Subcutaneous preadipocyte (primary cell): ENCODE measurements around the gene FAM20C. TPM values are rescaled to one million over a fixed set of nuclear protein-coding genes. Genes with fewer than 3 reads are reported as not detected.

Experiments
- total RNA-seq: library from RNA; depleted of rRNA; stranded (reverse); fragments of >200 nt; gene quantifications from 2 replicates; pipeline ENCODE4 v1.2.3, GENCODE V29; 2012

The FAM20C gene
- 58.4 and 71.4 TPM in 2 replicates for total RNA-seq

GRCh38 chr7:191981-192649, at the start of gene FAM20C:
FAM20C (plus strand) TSS chr7:192571; CDS start chr7:193200, 629 bp downstream.

GRCh38 chr7:289756-290553, 97.6 kb downstream of the FAM20C start, which contains the start of gene FOXL3:
FOXL3 (plus strand) TSS chr7:290170; CDS start chr7:290170, 0 bp downstream.

Other genes starting within 250 kb of the FAM20C start
- not detected in 2 replicates for gene FOXL3, start 97.6 kb downstream of the FAM20C start, total RNA-seq